Chondrocyte (in vitro differentiated cells): Measurements from ENCODE around the gene CNPY1. TPM values are rescaled to one million over a fixed set of nuclear protein-coding genes. Genes with fewer than 3 reads are reported as not detected.
A peak's percentile ranks its signal among the peaks of the same experiment; 100 is the strongest.

Source experiments
- DNase-seq: peaks from one replicate; pipeline ENCODE4 v3.0.0; 2021; ENCODE audit warnings: mixed read lengths, low spot score
- H3K27ac Mint-ChIP-seq: one replicate; pipeline ENCODE4 v1.8.0; 2021; ENCODE audit warnings: mild to moderate bottlenecking, moderate library complexity, mixed read lengths; ENCODE audit not compliant: unreplicated experiment
- H3K27me3 Mint-ChIP-seq: 2 replicates; pipeline ENCODE4 v1.8.0; 2021; ENCODE audit warnings: low read depth, mixed read lengths
- H3K36me3 Mint-ChIP-seq: 2 replicates; pipeline ENCODE4 v1.8.0; 2021; ENCODE audit warnings: low read depth, mixed read lengths
- H3K4me1 Mint-ChIP-seq: 2 replicates; pipeline ENCODE4 v1.8.0; 2021; ENCODE audit warnings: low read depth, mild to moderate bottlenecking, mixed read lengths
- H3K4me3 Mint-ChIP-seq: one replicate; pipeline ENCODE4 v1.8.0; 2021; ENCODE audit warnings: mild to moderate bottlenecking, moderate library complexity, mixed read lengths; ENCODE audit not compliant: unreplicated experiment
- H3K9me3 Mint-ChIP-seq: 2 replicates; pipeline ENCODE4 v1.8.0; 2021; ENCODE audit warnings: low read depth, mixed read lengths
- total RNA-seq: library from RNA; stranded (reverse); gene quantifications from 3 replicates; pipeline ENCODE4 v1.2.1, GENCODE V29; 2021
- TF ChIP-seq, protein P1 (sequence below): fragments of 200-600 bp; sonication (generic); IDR thresholded peaks from 2 replicates; pipeline ENCODE4 v1.5.0; 2021; ENCODE audit warnings: antibody characterized with exemption, mild to moderate bottlenecking, moderate library complexity

CNPY1 gene
- total RNA-seq, 1 donor from 2014 or later = not detected

DNA sequence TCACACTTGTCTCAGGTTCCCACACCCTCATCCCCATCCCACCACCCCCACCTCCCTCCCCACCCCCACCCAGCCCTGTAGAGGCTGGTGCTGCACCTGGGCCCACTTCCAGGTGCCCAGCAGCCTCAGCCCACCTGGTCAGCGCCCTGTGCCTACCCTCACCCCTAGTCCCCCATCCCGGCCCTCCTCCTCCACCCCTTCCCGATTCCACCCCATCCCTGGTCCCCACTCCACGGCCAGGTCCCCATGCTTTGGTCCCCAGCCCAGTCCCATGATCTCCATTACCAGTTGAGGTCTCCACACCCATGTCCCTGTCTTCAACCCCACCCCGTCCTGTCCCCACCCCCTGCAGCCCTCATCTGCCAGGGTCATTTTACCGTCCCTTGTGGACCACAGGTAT lies 24.6 kb upstream of the CNPY1 start:
- H3K27ac Mint-ChIP-seq = no peak overlapping the region
- no peaks in the 10 kb centered on the region for H3K36me3 Mint-ChIP-seq
- H3K9me3 Mint-ChIP-seq = no peaks in the 10 kb centered on the region
- peak; percentile 72 for DNase-seq
- no peak overlapping the region for H3K4me3 Mint-ChIP-seq
- TF ChIP-seq, protein P1, sequence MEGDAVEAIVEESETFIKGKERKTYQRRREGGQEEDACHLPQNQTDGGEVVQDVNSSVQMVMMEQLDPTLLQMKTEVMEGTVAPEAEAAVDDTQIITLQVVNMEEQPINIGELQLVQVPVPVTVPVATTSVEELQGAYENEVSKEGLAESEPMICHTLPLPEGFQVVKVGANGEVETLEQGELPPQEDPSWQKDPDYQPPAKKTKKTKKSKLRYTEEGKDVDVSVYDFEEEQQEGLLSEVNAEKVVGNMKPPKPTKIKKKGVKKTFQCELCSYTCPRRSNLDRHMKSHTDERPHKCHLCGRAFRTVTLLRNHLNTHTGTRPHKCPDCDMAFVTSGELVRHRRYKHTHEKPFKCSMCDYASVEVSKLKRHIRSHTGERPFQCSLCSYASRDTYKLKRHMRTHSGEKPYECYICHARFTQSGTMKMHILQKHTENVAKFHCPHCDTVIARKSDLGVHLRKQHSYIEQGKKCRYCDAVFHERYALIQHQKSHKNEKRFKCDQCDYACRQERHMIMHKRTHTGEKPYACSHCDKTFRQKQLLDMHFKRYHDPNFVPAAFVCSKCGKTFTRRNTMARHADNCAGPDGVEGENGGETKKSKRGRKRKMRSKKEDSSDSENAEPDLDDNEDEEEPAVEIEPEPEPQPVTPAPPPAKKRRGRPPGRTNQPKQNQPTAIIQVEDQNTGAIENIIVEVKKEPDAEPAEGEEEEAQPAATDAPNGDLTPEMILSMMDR = no peak
- no peaks in the 10 kb centered on the region for H3K4me1 Mint-ChIP-seq
- H3K27me3 Mint-ChIP-seq = peaks cover 17% of the 10 kb centered on the region

DNA sequence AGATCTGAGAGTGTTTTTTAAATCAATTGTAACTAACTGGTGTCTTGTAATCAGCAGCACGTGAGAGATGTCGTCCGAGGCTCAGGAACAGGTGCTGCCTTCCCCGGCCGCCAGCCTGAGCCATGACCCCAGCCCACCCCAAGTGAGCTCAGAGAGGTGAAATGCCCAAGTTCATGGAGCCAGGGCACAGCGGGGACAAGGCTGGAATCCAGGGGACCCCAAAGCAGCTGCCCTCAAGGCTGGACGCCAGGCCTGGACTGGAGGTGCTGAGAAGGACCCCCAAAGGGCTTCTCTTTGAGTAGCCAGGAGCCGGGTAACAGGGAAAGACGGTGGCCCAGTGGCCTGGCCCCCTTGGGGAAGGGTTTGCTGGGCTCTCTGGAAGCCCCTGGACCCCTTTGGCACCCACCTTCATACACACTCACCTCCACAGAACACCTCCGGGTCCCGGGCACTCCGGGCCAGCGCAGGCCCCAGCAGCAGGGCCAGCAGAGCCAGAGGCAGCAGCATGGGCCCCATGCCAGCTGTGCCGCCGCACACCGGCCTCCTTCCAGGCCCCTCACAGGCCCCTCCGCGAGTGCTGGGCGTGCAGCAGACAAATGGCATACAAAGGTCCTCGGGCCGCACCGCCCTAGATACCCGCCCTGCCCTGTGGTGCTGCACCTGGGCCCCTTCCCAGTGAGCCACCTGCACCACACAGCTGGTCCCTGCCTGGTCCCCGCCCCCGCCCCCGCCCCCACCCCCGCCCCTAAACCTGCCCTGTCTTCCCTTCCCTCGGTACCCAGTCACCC lies 24.0 kb upstream of the CNPY1 start:
- TF ChIP-seq, protein P1 = no peak
- Mint-ChIP-seq H3K27me3 (peaks cover 17% of the 10 kb centered on the region), H3K27ac (no peak overlapping the region)

DNA sequence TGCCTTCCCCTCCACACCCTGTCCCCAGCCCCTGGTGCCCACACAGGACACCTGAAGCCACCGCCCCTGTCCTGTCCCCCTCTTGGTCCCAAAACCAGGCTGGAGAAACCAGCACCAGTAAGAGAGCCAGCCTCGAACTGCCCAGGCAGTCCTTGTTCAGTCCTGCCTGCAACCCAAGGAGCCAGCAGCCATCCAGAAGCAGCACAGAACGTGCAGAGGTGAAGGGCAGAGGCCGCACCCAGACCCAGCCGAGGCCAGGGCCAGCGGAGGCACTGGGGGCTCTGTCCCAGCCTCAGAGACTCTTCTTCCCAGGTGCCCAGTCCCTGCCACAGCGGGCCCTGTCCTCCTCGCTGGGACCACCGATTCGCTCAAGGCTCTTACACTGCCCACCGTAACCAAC lies 23.3 kb upstream of the CNPY1 start:
- TF ChIP-seq, protein P1 = no peak
- no peaks in the 10 kb centered on the region for H3K36me3 Mint-ChIP-seq
- no peak overlapping the region for H3K4me3 Mint-ChIP-seq
- H3K27ac Mint-ChIP-seq = no peak overlapping the region
- H3K27me3 Mint-ChIP-seq = peaks cover 21% of the 10 kb centered on the region
- no peaks in the 10 kb centered on the region for H3K9me3 Mint-ChIP-seq
- peak; percentile 84 for DNase-seq
- no peaks in the 10 kb centered on the region for H3K4me1 Mint-ChIP-seq

More for the DNA sequence above, 24.0 kb upstream of the CNPY1 start:
- H3K4me1 Mint-ChIP-seq = no peaks in the 10 kb centered on the region
- no peaks in the 10 kb centered on the region for H3K9me3 Mint-ChIP-seq
- DNase-seq = peak; percentile 81
- H3K4me3 Mint-ChIP-seq = no peak overlapping the region
- no peaks in the 10 kb centered on the region for H3K36me3 Mint-ChIP-seq

DNA sequence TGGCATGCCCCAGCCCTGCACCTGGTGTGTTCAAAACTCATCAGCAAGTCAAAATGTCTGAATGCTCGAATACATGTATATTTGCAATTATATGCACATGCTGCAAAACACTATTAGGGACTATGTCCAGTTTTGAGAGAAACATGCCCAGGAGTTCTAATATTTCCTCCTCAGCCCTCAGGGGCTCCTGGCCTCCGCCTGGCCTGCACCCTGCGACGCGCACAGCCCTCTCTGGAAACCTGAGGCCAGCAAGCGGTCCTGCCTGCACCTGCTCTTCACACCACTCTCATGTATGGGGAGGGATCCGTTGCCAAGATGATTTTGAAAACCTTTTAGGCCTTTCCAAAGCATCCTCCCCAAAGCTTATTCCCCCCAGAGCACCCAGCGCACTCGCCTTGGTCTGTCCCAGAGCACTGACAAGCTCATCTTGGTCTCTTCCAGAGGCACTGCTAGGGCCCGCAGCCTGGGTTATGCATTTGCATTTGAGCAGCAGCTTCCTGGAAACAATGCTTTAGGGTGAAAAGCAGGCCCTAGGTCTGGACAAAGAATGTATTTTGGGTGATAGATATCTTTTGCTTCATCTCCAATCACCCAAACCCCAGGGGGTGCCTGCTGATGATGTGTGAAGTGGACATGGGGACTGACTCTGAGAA lies 22.6 kb upstream of the CNPY1 start:
- DNase-seq = peak; percentile 37
- H3K4me1 Mint-ChIP-seq = no peaks in the 10 kb centered on the region
- no peaks in the 10 kb centered on the region for H3K36me3 Mint-ChIP-seq
- TF ChIP-seq, protein P1 = no peak
- H3K27ac Mint-ChIP-seq = no peak overlapping the region
- H3K27me3 Mint-ChIP-seq = peaks cover 21% of the 10 kb centered on the region
- H3K9me3 Mint-ChIP-seq = no peaks in the 10 kb centered on the region
- H3K4me3 Mint-ChIP-seq = no peak overlapping the region

DNA sequence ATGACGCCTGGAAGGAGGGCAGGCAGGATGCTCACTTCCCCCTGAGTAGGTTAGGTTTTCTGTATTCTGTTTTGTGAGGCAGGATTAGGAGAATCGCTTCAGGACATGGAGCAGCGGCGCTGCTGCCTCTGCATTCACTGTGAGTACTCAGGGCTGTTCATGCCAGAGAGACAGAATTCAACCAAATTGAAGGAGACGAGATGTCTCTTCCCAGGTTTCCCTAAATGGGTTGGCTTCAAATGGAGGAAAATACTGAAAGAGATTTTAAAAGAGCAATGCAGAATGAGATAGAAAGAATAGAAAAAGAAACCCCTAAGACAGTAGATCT lies 21.9 kb upstream of the CNPY1 start:
- DNase-seq = peak; percentile 12
- Mint-ChIP-seq H3K4me1 (no peaks in the 10 kb centered on the region), H3K27me3 (peaks cover 21% of the 10 kb centered on the region), H3K9me3 (no peaks in the 10 kb centered on the region), H3K27ac (no peak overlapping the region), H3K36me3 (no peaks in the 10 kb centered on the region), H3K4me3 (no peak overlapping the region)
- TF ChIP-seq, protein P1 = no peak
